A549 treated with dexamethasone at 1 μM for 4 hours (cell line): ENCODE data around the gene BDKRB2. TPM values are rescaled to one million over a fixed set of nuclear protein-coding genes. Genes with fewer than 3 reads are reported as not detected.

Experiments
- total RNA-seq: library from RNA; stranded (reverse); fragments of 200-300 nt; extraction: Qiagen RNA extraction; gene quantifications from 5 replicates; pipeline ENCODE4 v1.2.3, GENCODE V29; 2022

The BDKRB2 gene
- 0.91 to 1.3 TPM (median 1.1 TPM) in 5 replicates for total RNA-seq

GRCh38 chr14:96204151-96205058, at the start of gene BDKRB2:
Gene BDKRB2 (plus strand): TSS chr14:96204839. CDS start chr14:96237108, 32,269 bp downstream.

GRCh38 chr14:96255501-96256366, 51.1 kb downstream of the BDKRB2 start, which contains the start of gene BDKRB1:
Gene BDKRB1 (plus strand): TSS chr14:96256210. CDS start chr14:96263683, 7,473 bp downstream.

Other genes with a start within 250 kb of the BDKRB2 start
- 5.0 to 9.9 TPM (median 7.8 TPM) in 5 replicates for gene C14orf132, start 165.5 kb upstream of the BDKRB2 start, total RNA-seq
- gene BDKRB1, start 51.4 kb downstream of the BDKRB2 start, total RNA-seq = 0.38 to 0.66 TPM (median 0.44 TPM) in 5 replicates
- 6.7 to 9.0 TPM (median 8.5 TPM) in 5 replicates for gene ATG2B, start 158.5 kb downstream of the BDKRB2 start, total RNA-seq
- 15.7 to 22.0 TPM (median 19.7 TPM) in 5 replicates for gene GSKIP, start 158.7 kb downstream of the BDKRB2 start, total RNA-seq
- 2.2 to 3.1 TPM (median 2.8 TPM) in 5 replicates for gene AK7, start 187.3 kb downstream of the BDKRB2 start, total RNA-seq